H1 (cell line): ENCODE data around the gene IGFL3. TPM values are rescaled to one million over a fixed set of nuclear protein-coding genes. Genes with fewer than 3 reads are reported as not detected.

Experiments used
- CTCF ChIP-seq, 3 experiments: IDR thresholded peaks; 1 replicate in 2 of 3; 2 replicates in 1 of 3; pipeline versions ENCODE4 v1.5.1 to v1.6.1; 2011; ENCODE audit warnings: low read length in 3 of 3, mild to moderate bottlenecking in 3 of 3, inconsistent platforms in 2 of 3, low read depth in 1 of 3, moderate library complexity in 1 of 3; ENCODE audit not compliant: insufficient read depth in 1 of 3; ENCODE audit errors: control extremely low read depth in 1 of 3
- TCF12 ChIP-seq: IDR thresholded peaks from 2 replicates; pipeline ENCODE4 v1.6.1; 2011; ENCODE audit warnings: low read depth, mild to moderate bottlenecking, low read length
- polyA plus RNA-seq, 7 experiments: library from polyadenylated mRNA; depleted of rRNA in 3 of 7; stranded (reverse) in 5 of 7; unstranded in 2 of 7; fragments of >200 nt in 5 of 7; fragments of 200-250 nt in 2 of 7; gene quantifications; 1 replicate in 5 of 7; 2 replicates in 1 of 7; 4 replicates in 1 of 7; pipeline versions ENCODE4 v1.2.1 to v1.2.3, GENCODE V29; 2011 to 2013; ENCODE audit warnings: missing spikeins in 2 of 7, mixed read lengths in 2 of 7
- total RNA-seq: library from RNA; stranded (reverse); fragmentation: NEBNext Ultra II Directional; extraction: Animal tissue kit (Norgen Biotek cat#: 25700); gene quantifications from 2 replicates; pipeline ENCODE4 v1.2.1, GENCODE V29; 2021
- TF ChIP-seq, protein P1 (sequence below): IDR thresholded peaks from 2 replicates; pipeline ENCODE4 v1.6.1; 2011; ENCODE audit warnings: low read length, improper control_type of control experiment

IGFL3 gene
- total and polyA plus RNA-seq, 2 of the 8 experiments (the other 6 are each of a cell fraction or from before 2014, with no cell fraction given) = 0.12 TPM; not detected in 1

DNA sequence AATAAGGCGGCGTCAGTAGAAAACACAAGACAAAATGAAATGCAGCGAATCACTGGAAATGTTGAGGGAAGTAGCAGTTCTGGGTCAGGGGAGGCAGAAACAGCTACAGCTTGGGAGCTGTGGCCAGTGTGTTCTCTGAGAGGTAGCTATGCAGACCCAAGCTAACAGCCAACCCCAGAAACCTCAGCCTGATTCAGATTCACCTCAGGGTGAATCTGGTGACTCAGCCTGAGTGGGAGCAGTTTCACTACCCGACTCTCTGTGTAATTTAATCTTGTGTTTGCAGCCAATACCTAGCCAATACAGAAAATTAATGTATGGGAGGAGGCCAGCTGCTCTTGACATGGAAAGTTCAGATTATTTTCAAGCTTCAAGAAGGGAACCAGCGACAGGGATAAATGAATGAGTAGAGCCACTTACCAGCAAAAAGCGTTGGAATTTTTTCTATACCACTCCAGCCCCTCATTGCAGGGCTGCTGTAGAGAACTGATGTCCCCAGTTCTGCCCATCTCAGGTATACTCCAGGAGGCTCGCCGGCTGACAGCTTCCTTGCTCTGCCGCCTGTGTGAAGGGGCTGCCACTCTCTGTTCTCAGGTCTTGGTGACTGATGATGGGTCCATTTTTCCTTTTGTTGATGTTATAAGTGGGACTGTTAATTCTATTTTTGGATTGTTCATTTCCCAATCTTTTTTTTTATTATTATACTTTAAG is 8.9 kb downstream of the IGFL3 start (continued):
- TF ChIP-seq TCF12 = no peak
- no peak for TF ChIP-seq CTCF (IDR thresholded peaks at IDR 0.05; ENCODE audit: control extremely low read depth in 1 of 3, insufficient read depth in 1 of 3, low read depth in 1 of 3, low read length in 3 of 3)
- TF ChIP-seq, protein P1, sequence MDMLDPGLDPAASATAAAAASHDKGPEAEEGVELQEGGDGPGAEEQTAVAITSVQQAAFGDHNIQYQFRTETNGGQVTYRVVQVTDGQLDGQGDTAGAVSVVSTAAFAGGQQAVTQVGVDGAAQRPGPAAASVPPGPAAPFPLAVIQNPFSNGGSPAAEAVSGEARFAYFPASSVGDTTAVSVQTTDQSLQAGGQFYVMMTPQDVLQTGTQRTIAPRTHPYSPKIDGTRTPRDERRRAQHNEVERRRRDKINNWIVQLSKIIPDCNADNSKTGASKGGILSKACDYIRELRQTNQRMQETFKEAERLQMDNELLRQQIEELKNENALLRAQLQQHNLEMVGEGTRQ = no peak
